Vagina (tissue), 2 donors: ENCODE measurements around the gene TBCEL.

Source experiments
- POLR2AphosphoS5 ChIP-seq, 2 donors: sonication (generic); formaldehyde crosslinking; IDR thresholded peaks; one replicate each; pipeline ENCODE4 v1.9.0; 2017; ENCODE audit warnings: antibody characterized with exemption in 2 of 2, mild to moderate bottlenecking in 2 of 2, low read depth in 1 of 2; ENCODE audit not compliant: insufficient read depth in 1 of 2
- TF ChIP-seq, protein P1 (sequence below), 3 experiments: fragments of 450-650 bp in 2 of 3; fragments of 200-600 bp in 1 of 3; sonication (generic) in 1 of 3; IDR thresholded peaks; one replicate each; pipeline ENCODE4 v1.5.1; 2017 to 2019; ENCODE audit warnings: antibody characterized with exemption in 3 of 3, mild to moderate bottlenecking in 2 of 3, moderate library complexity in 2 of 3

DNA sequence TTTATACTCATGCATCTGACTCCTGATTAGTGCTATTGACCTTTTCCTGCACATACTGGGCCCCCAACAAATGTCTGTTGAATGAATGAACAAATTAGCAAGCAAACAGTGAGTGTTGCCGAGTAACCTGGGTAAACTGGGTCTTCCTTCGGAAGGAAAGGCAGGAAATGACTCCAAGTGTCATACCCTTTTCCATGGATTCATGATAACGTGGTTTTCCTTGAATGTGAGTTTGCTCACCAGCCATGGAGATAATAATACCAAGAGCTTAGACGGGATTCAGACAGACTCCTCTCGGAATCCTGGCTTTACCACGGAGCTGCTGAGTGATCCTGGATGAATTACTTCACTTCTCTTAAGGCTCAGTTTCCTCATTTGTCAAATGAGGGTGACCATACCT is 93.9 kb downstream of the TBCEL start:
- TF ChIP-seq, protein P1, sequence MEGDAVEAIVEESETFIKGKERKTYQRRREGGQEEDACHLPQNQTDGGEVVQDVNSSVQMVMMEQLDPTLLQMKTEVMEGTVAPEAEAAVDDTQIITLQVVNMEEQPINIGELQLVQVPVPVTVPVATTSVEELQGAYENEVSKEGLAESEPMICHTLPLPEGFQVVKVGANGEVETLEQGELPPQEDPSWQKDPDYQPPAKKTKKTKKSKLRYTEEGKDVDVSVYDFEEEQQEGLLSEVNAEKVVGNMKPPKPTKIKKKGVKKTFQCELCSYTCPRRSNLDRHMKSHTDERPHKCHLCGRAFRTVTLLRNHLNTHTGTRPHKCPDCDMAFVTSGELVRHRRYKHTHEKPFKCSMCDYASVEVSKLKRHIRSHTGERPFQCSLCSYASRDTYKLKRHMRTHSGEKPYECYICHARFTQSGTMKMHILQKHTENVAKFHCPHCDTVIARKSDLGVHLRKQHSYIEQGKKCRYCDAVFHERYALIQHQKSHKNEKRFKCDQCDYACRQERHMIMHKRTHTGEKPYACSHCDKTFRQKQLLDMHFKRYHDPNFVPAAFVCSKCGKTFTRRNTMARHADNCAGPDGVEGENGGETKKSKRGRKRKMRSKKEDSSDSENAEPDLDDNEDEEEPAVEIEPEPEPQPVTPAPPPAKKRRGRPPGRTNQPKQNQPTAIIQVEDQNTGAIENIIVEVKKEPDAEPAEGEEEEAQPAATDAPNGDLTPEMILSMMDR (IDR thresholded peaks at IDR 0.05), result no peak
- no peak for TF ChIP-seq POLR2AphosphoS5 (IDR thresholded peaks at IDR 0.05; ENCODE audit: insufficient read depth in 1 of 2, low read depth in 1 of 2)
